Parathyroid adenoma (tissue), 2 donors: Measurements from ENCODE around the gene ZIC2.

ENCODE experiments used
- H2AFZ ChIP-seq: fragments of 300-600 bp; sonication (generic); one replicate; pipeline ENCODE4 v1.7.0; 2017; ENCODE audit warnings: antibody characterized with exemption, mild to moderate bottlenecking
- H3K27ac ChIP-seq: fragments of 300-600 bp; sonication (generic); one replicate; pipeline ENCODE4 v1.7.0; 2017
- H3K27me3 ChIP-seq: fragments of 300-600 bp; sonication (generic); one replicate; pipeline ENCODE4 v1.7.0; 2017; ENCODE audit warnings: low read length; ENCODE audit not compliant: control insufficient read depth, insufficient read depth
- H3K36me3 ChIP-seq: fragments of 300-600 bp; sonication (generic); one replicate; pipeline ENCODE4 v1.7.0; 2017; ENCODE audit warnings: low read length; ENCODE audit not compliant: control insufficient read depth, insufficient read depth
- H3K4me1 ChIP-seq: fragments of 300-600 bp; sonication (generic); one replicate; pipeline ENCODE4 v1.7.0; 2017; ENCODE audit warnings: control low read depth
- H3K4me2 ChIP-seq: fragments of 300-600 bp; sonication (generic); one replicate; pipeline ENCODE4 v1.7.0; 2017; ENCODE audit warnings: low read length
- H3K4me3 ChIP-seq: fragments of 300-600 bp; sonication (generic); one replicate; pipeline ENCODE4 v1.7.0; 2017; ENCODE audit warnings: low read depth, low read length
- H3K79me2 ChIP-seq: fragments of 300-600 bp; sonication (generic); one replicate; pipeline ENCODE4 v1.7.0; 2017; ENCODE audit warnings: control low read depth
- H3K9ac ChIP-seq: fragments of 300-600 bp; sonication (generic); one replicate; pipeline ENCODE4 v1.7.0; 2017; ENCODE audit warnings: mild to moderate bottlenecking
- H3K9me3 ChIP-seq: fragments of 300-600 bp; sonication (generic); one replicate; pipeline ENCODE4 v1.7.0; 2017; ENCODE audit warnings: low read length; ENCODE audit not compliant: control insufficient read depth
- TF ChIP-seq, protein P1 (sequence below): fragments of 300-600 bp; sonication (generic); IDR thresholded peaks from one replicate; pipeline ENCODE4 v1.7.0; 2017; ENCODE audit warnings: antibody characterized with exemption, mild to moderate bottlenecking
- donor health status: primary hyperparathyroidism.

The ZIC2 gene

DNA sequence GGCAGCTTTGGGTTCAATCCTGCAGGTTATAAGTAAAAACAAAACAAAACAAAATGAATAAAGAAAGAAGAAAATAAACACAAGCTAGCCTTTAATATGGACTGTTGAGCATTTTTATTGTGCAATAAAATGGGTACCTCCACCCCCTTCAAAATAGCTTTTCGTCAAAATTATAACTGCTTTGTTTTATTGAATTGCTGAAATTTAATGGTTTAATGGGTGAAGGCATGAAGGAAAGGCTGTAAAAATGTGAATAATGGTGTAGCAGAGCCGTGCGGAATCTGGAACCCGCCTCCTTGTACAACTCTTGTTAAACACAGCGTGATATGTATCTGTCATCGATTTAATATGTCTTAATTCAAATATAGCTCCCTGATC, 7.8 kb upstream of the ZIC2 start:
- no peaks in the 10 kb centered on the region for H3K4me1 ChIP-seq
- H3K36me3 ChIP-seq: no peaks in the 10 kb centered on the region
- no peaks in the 10 kb centered on the region for H3K9me3 ChIP-seq
- no peak overlapping the region for H3K27ac ChIP-seq
- peaks cover 45% of the 10 kb centered on the region for H3K27me3 ChIP-seq
- no peak overlapping the region for H3K4me3 ChIP-seq
- no peaks in the 10 kb centered on the region for H3K79me2 ChIP-seq
- no peak overlapping the region for H2AFZ ChIP-seq
- no peak overlapping the region for H3K9ac ChIP-seq
- TF ChIP-seq, protein P1, sequence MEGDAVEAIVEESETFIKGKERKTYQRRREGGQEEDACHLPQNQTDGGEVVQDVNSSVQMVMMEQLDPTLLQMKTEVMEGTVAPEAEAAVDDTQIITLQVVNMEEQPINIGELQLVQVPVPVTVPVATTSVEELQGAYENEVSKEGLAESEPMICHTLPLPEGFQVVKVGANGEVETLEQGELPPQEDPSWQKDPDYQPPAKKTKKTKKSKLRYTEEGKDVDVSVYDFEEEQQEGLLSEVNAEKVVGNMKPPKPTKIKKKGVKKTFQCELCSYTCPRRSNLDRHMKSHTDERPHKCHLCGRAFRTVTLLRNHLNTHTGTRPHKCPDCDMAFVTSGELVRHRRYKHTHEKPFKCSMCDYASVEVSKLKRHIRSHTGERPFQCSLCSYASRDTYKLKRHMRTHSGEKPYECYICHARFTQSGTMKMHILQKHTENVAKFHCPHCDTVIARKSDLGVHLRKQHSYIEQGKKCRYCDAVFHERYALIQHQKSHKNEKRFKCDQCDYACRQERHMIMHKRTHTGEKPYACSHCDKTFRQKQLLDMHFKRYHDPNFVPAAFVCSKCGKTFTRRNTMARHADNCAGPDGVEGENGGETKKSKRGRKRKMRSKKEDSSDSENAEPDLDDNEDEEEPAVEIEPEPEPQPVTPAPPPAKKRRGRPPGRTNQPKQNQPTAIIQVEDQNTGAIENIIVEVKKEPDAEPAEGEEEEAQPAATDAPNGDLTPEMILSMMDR: no peak
- H3K4me2 ChIP-seq: no peak overlapping the region

DNA sequence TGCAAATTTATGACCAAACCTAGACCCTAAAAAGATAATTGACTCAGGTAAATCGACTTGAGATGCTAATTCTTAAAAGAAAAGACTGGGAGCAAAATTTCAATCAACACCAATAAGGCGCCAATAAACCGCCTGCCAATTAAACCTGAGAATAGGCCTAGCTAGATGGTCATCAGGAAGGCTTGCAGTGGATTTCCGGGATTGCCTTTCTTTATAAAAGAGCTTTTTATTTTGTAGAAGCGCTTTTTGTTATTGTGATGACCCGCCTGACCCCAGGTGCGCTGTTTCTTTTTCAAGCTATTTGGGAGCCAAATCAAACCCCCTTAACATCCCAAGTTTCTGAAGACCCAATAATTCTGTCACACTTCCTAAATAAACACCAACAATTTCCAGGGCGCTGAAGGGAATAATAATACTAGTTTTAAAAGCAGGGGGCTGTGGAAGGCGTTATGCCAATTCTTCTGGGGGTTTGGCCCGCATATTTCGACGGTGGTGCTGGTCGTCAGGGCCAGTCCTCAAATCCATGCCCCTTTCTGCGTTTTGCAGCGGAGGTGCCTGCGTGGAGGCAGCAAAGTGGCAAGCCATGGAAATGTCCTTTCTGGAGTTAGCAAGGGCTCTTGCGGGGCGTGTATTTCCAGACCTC, 7.2 kb upstream of the ZIC2 start:
- Histone ChIP-seq H3K27ac (no peak overlapping the region), H3K4me3 (no peak overlapping the region), H3K9me3 (no peaks in the 10 kb centered on the region), H3K36me3 (no peaks in the 10 kb centered on the region), H3K4me1 (no peaks in the 10 kb centered on the region), H3K79me2 (no peaks in the 10 kb centered on the region), H3K27me3 (peaks cover 45% of the 10 kb centered on the region), H3K9ac (no peak overlapping the region), H2AFZ (no peak overlapping the region), H3K4me2 (no peak overlapping the region)
- TF ChIP-seq, protein P1: no peak

DNA sequence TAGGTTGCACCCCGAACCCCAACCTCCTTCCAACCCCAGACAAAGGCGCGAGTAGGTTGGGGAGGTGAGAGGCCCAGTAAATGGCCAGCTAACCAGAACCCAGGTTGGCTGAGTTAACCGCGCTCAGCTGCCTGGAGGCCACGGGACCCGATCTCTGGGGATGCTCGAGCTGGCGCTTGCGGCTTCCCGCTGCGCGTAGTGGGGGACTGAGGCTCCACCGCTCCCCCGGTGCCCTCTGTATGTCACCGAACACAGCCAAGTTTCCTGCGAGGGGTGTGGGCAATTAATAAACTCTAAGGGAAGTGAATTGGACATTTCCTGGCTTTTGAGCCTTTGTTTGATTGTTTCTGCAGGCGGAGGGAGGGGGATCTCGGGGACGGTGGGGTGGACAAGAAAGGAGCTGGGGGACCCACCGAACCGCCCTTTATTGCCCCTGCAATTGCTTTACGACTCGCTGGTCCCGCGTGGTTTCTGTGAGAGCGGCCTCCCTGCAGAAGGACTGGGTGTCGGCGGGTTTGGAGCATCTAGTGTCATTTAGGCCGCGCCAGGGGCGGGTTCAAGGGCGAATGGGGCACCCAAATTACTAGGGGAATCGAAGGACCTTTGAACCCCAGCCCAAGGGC, 6.5 kb upstream of the ZIC2 start:
- Histone ChIP-seq H3K36me3 (no peaks in the 10 kb centered on the region), H2AFZ (no peak overlapping the region), H3K9me3 (no peaks in the 10 kb centered on the region), H3K79me2 (no peaks in the 10 kb centered on the region), H3K4me2 (no peak overlapping the region), H3K27ac (no peak overlapping the region), H3K4me3 (no peak overlapping the region), H3K4me1 (no peaks in the 10 kb centered on the region), H3K9ac (no peak overlapping the region), H3K27me3 (peaks cover 52% of the 10 kb centered on the region)
- TF ChIP-seq, protein P1: no peak

DNA sequence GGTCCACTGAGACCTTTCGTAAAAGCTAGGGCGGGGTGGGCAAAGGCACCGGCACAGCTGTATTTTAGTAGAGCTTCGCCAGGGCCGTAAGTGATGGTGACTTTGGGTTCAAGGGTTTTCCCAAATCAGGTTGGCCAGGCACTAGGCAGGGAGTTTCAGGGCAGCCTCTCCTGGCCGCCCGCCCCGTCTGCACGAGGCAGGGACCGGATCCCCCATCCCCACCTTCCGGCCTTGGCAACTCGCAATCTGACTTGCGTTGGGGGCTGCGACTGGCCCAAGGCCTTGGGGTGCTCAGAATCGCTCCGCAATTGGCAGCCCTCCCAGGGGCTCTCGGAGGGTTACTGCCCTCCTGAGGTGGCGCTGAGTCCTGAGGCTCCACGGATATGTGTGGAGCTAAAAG, 6.0 kb upstream of the ZIC2 start:
- Histone ChIP-seq H3K9ac (no peak overlapping the region), H3K36me3 (no peaks in the 10 kb centered on the region), H3K9me3 (no peaks in the 10 kb centered on the region), H3K79me2 (no peaks in the 10 kb centered on the region), H3K27me3 (peaks cover 53% of the 10 kb centered on the region), H3K4me1 (no peaks in the 10 kb centered on the region), H2AFZ (no peak overlapping the region), H3K4me2 (no peak overlapping the region), H3K27ac (no peak overlapping the region), H3K4me3 (no peak overlapping the region)
- TF ChIP-seq, protein P1: no peak

DNA sequence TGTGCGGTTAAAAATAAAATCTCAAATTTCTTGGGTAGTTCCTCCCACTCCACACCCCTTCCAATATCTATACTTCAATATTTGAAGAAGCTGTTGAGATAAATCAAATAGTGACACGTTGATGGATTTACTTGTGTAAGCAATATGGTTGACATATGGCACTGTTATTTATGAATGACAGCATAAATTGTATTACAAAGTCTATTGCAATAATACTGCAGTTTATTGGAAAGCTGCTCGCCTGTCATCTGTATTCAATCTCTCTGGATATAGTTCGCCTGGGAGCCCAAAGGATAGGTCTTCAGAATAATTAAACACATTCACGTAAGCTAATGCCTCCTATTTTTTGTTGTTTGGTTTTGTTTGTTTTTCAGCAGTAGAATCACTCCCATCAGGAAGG, 5.0 kb upstream of the ZIC2 start:
- Histone ChIP-seq H3K4me2 (no peak overlapping the region), H3K27ac (no peak overlapping the region), H3K79me2 (no peaks in the 10 kb centered on the region), H3K4me3 (no peak overlapping the region), H3K9me3 (no peaks in the 10 kb centered on the region), H2AFZ (no peak overlapping the region), H3K27me3 (peaks cover 49% of the 10 kb centered on the region), H3K36me3 (no peaks in the 10 kb centered on the region), H3K9ac (no peak overlapping the region), H3K4me1 (no peaks in the 10 kb centered on the region)
- TF ChIP-seq, protein P1: no peak
